Measurements from ENCODE around the gene CLEC16A. TPM values are rescaled to one million over a fixed set of nuclear protein-coding genes. Genes with fewer than 3 reads are reported as not detected.

CLEC16A gene
- total RNA-seq, 4 donors from 2014 or later, result 20.3 to 25.7 (median 25.1) TPM

- no peaks in the 10 kb centered on the region for H3K27me3 ChIP-seq
- DNase-seq, result no peak
- no peaks in the 10 kb centered on the region for H3K9me3 ChIP-seq
- H3K4me3 ChIP-seq, result no peak overlapping the region
- WGBS, 2 donors, result 65 to 67% methylated on average over 3 to 4 of the region's 4 CpGs
- peaks cover 0 to 59% (median 32%) of the 10 kb centered on the region in 3 donors for H3K4me1 ChIP-seq
- TF ChIP-seq CTCF (IDR thresholded peaks at IDR 0.05) (no peak), POLR2A (IDR thresholded peaks at IDR 0.05) (no peak)
- H3K36me3 ChIP-seq, result peaks cover 0 to under 1% (median 0%) of the 10 kb centered on the region in 3 donors
- H3K27ac ChIP-seq, result peak overlapping the region in 3 of 4 donors; percentile 70 to 85 (median 71)
- intact Hi-C loops (cut with DNase I), result no loop called here
Measured at GRCh38 chr16:11104168-11105037, 160.0 kb downstream of the CLEC16A start.

GRCh38 chr16:11105038-11105903 is 160.9 kb downstream of the CLEC16A start:
- WGBS, 2 donors, result 19 to 37% methylated on average over 6 to 7 of the region's 7 CpGs
- Histone ChIP-seq H3K27me3 (no peaks in the 10 kb centered on the region), H3K36me3 (no peaks in the 10 kb centered on the region), H3K4me1 (peaks cover 0 to 58% (median 27%) of the 10 kb centered on the region in 3 donors), H3K4me3 (no peak overlapping the region), H3K27ac (peak overlapping the region in 3 of 4 donors; percentile 70 to 85 (median 71)), H3K9me3 (no peaks in the 10 kb centered on the region)
- no peak for TF ChIP-seq POLR2A (IDR thresholded peaks at IDR 0.05)
- TF ChIP-seq CTCF (IDR thresholded peaks at IDR 0.05), result no peak
- no peak for DNase-seq
- intact Hi-C loops (cut with DNase I), result no loop called here

GRCh38 chr16:11106726-11107125 is 162.4 kb downstream of the CLEC16A start:
- TF ChIP-seq POLR2A (IDR thresholded peaks at IDR 0.05), result no peak
- no peak for TF ChIP-seq CTCF (IDR thresholded peaks at IDR 0.05)
- Histone ChIP-seq H3K27me3 (no peaks in the 10 kb centered on the region), H3K36me3 (no peaks in the 10 kb centered on the region), H3K4me1 (peaks cover 0 to 52% (median 25%) of the 10 kb centered on the region in 3 donors), H3K4me3 (no peak overlapping the region), H3K9me3 (no peaks in the 10 kb centered on the region), H3K27ac (no peak overlapping the region)
- intact Hi-C loops (cut with DNase I), result no loop called here
- DNase-seq, result no peak
- 91 to 95% methylated on average over 4 to 6 of the region's 6 CpGs for WGBS, 2 donors

DNA sequence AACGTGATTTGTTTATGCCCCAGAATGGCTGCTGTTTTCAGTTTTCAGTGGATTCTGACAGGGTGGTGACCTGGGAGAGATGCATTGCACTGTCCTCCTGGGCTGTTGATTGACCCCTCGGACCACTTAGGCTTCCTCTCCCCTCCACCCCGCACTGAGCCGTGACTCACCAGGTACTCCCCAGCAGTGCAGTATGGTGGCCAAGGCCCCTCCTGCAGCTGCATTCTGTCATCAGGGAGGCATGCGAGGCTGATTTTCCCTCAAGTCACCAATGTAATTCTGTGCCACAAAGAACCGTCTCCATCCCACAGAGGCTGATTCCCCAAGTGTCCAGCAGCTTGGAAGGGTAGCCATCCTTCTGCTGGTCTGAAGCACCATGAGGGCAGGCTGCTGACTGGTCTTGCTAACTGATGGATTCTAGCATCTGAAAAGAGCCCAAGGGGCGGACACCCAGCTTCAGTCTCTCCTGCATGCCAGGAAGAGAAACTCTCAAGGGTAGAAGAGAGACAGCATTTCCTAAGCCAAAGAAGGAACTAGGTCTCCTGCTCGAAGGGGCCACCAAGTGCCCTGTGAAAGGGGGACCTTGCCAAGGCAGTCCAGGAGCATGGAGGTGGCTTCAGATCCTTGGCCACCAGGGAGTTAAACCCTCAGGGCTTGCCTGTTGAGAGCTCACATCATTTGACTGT is 163.6 kb downstream of the CLEC16A start:
- no peaks in the 10 kb centered on the region for H3K9me3 ChIP-seq
- H3K27ac ChIP-seq, result peak overlapping the region in 1 of 4 donors; percentile 6
- TF ChIP-seq POLR2A (IDR thresholded peaks at IDR 0.05), result no peak
- TF ChIP-seq CTCF (IDR thresholded peaks at IDR 0.05), result no peak
- no peaks in the 10 kb centered on the region for H3K36me3 ChIP-seq
- no peaks in the 10 kb centered on the region for H3K27me3 ChIP-seq
- peaks cover 0 to 47% (median 21%) of the 10 kb centered on the region in 3 donors for H3K4me1 ChIP-seq
- intact Hi-C loops (cut with DNase I), result no loop called here
- DNase-seq, result no peak
- WGBS, 2 donors, result 67 to 86% methylated on average over 3 to 5 of the region's 8 CpGs
- H3K4me3 ChIP-seq, result no peak overlapping the region
